Embryonic facial prominence (tissue), 1 donor: ENCODE measurements around the gene CRIM1.
A peak's percentile ranks its signal among the peaks of the same experiment; 100 is the strongest.
"Not testable (repeated sequence)": the region's sequence is repeated elsewhere in the genome, so short reads cannot be mapped to it uniquely, and the experiment has no call there.

Experiments
- DNase-seq: peaks from one replicate; pipeline ENCODE4 v3.0.0-alpha.2; 2016; ENCODE audit errors: extremely low spot score

Gene CRIM1

DNA sequence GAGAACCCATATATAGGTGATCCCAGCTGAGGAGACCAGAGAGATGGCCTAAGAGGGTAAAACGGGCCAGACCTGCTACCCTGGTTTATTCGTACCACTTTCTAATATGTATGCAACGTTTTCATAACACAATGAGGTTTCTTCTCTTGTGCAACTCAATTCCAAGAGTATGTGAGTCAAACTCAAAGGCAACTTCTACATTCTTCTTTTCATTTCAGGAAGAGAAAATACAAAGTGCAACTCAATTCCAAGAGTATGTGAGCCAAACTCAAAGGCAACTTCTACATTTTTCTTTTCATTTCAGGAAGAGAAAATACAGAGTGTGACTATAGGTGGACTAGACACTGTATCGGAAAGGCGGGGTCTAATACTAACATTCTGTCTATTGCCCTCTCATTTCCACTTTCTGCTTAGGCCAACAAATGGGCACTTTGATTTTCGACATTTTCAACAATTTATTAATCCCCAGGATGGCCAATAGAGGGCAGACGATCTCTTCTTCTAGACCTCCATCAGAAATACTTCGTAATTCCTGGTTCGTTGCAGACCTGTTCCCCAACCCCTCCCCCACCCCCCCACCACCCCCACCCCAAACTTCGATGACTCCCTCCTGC is 3.7 kb upstream of the CRIM1 start:
- peak; percentile 40 for DNase-seq

DNA sequence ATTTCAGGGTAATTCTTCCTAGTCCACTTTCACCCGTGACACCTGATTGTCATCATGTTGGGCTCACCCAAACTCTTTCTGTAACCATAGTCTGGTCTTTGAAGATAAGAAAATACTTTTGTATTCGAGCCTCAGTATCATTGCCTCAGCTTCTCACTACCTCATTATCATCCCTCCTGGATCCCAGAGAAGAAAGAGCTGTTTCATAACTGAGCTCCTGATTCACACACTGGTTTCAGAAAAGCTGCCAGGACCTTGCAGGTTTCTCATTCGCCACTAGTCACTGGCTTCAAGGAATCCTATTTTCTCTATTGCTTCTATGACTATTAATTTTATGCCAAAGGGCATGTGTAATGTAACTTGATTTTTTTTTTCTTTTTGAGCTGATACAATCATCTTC is 2.9 kb upstream of the CRIM1 start:
- no peak for DNase-seq

DNA sequence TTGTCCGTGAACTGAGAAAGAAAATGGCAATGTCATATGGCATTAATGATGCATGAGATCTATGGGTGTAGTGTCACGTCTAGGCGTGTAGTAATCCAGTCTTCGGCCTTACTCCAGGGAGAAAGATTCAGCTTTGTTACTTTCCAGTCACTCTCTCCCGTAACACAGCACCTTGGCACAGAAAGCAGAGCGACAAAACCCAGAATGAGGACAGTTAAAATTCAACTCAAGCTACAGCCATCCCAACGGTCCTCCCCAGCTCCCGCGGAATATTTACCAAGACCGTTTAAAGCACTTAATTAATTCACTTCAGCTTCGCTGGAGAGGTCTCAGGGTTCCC is 797 bp upstream of the CRIM1 start:
- no peak for DNase-seq

GRCh38 chr2:36355890-36356297 is 316 bp downstream of the CRIM1 start:
- DNase-seq: peak; percentile 36

DNA sequence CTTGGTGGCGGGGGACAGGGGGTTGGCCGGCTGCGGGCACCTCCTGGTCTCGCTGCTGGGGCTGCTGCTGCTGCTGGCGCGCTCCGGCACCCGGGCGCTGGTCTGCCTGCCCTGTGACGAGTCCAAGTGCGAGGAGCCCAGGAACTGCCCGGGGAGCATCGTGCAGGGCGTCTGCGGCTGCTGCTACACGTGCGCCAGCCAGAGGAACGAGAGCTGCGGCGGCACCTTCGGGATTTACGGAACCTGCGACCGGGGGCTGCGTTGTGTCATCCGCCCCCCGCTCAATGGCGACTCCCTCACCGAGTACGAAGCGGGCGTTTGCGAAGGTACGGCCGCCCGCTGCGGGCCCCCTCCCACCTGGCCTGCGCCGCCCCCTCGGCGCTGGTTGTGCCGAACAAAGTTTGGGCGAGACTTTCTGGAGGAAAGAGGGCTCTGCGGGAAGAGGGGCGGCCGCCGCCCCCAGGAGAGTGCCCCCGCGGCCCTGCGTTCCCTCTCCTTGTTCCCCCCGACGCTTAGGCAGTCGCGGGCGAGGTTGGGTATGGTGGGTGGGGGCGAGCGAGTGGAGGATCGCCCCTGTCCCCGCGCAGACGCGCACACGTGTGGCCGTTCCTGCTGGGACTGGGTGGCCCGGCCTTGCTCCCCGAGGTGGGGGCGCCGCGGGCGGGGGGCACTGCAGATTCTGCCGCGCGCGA is 866 bp downstream of the CRIM1 start:
- DNase-seq: no peak

- no peak for DNase-seq
Measured at GRCh38 chr2:36356990-36357846, 1.6 kb downstream of the CRIM1 start.

DNA sequence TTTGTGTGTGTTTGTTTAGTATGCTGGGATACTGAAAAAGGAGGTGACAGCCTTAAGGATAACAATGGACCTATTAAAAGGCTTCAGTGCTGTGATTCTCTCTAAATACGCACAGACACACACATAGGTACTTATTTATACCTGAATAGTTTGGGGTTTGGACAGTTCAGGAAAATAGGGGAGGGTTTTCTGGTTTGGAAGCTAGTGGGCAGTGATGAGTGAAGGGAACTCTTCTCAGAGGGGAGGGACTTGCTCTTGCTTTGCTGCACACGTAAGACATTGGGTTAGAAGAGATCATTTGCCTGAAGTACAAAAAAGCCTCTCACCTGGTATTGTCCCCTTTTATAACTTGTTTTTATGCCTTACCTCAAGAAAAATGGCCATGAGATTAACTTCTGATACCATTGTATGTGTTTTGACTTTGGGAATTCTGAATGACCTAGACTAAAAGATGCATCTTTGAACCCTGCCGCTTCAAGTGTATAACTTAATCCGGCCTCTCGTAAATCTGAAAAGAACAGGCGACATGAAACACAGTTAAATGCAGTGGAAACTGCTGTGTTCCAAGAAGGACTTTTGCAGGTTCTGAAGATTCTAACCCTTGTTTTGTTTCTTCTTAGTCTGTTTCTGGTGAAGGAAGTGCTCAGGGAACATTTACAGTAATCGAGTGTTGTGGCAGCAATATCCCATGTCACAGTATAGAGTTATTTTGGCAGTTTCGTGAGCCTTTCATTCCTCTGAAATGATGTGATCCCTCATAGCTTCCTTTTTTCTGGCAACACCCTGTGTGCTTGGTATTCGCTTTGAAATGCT is 2.5 kb downstream of the CRIM1 start:
- DNase-seq: peak; percentile 59

DNA sequence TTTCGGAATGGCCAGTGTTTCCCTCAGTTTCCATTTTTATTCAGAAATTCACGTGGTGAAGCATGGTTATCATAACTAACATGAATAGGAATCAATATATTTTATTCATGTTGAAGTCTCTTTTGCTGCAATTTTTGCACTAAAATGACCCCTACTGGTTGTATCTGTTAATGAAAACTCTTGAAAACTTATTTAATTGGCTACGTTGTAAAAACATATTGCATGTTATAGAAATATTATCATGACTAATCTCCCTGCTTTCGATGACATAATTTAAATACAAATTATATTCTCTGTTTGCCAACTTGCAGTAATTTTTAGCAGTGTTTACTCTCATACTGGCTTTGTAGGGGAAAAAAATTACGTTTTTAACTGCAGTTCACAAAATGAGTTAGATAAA is 3.5 kb downstream of the CRIM1 start:
- DNase-seq: no peak

- no peak for DNase-seq
Measured at GRCh38 chr2:36360063-36360462, 4.5 kb downstream of the CRIM1 start.

DNA sequence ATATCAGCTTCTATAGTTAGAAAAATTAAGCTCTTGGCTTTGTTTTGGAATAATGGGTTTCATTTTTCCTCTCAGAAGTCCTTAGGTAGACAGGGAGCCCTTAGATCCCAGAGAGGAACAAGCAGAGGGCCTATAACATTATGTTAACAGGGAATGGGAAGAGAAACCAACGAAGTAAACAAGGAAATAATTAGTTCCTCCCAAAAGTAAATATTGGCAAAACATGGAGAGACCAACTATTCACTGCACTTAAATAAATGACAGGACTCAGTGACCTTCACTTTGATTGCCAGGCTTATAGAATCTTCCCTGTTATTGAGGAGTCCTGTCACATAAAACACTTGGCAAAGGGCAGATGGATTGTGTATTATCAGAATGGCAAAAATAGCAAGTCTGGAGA is 5.3 kb downstream of the CRIM1 start:
- no peak for DNase-seq

- DNase-seq: no peak
Measured at GRCh38 chr2:36361396-36361795, 5.8 kb downstream of the CRIM1 start.

GRCh38 chr2:36362291-36362690 is 6.7 kb downstream of the CRIM1 start:
- DNase-seq: no peak

DNA sequence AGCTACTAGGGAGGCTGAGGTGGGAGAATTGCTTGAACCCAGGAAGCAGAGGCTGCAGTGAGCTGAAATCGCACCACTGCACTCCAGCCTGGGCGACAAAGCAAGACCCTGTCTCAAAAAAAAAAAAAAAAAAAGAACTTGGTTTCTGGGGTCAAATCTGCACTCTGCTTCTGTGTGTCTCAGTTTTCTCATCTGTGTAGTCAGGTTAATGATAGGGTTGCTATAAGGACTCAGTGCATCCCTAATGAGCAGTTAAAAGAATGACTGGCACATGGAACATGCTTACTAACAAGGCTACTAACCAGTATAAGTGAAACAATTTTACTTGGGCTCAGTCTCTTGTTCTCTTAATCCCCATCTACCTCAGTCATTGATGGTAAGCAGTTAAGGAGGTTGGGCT is 7.5 kb downstream of the CRIM1 start:
- DNase-seq: not testable (repeated sequence)

GRCh38 chr2:36366491-36367120 is 11.0 kb downstream of the CRIM1 start:
- DNase-seq: no peak

DNA sequence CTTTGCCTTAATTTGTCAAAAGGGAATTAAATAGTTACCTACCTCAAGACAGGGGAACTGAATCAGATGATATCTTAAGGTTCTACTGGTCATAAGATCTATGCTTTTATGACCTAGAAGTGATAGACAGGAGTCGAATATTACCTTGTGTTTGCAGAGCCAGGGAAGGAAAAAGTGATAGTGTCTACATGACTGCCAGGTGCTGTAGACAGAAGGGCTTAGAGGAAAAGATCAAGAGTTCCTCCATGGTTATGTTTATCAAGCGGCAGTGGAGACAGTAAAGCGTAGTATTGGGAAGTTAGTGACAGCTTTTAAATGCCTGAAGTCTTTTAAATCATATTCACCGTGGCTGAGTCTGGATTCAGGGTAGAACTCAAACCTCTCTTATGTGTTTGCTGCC is 11.9 kb downstream of the CRIM1 start:
- DNase-seq: no peak

DNA sequence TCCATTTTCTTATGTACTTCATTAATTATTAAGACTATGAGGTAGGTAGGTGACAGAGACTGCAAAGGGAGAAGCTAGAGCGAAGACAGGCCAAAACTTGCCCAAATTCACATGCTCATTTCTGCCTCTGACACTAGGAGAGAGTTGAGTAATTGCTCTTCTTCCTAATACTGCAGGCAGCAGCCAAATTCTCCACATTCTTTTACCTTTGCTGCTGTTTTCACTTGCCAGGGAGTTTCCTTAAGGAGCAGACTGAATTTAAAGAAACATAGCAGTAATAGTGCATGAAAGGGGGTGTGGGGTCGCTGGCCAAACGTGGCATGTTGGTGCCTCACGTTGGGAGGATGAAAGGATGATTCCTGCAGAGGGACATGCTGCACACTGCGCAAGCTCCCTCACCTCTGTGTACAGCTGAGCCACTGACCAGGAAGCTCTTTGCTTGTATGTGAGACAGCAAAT is 12.3 kb downstream of the CRIM1 start:
- no peak for DNase-seq

- no peak for DNase-seq
Measured at GRCh38 chr2:36368438-36368837, 12.9 kb downstream of the CRIM1 start.

DNA sequence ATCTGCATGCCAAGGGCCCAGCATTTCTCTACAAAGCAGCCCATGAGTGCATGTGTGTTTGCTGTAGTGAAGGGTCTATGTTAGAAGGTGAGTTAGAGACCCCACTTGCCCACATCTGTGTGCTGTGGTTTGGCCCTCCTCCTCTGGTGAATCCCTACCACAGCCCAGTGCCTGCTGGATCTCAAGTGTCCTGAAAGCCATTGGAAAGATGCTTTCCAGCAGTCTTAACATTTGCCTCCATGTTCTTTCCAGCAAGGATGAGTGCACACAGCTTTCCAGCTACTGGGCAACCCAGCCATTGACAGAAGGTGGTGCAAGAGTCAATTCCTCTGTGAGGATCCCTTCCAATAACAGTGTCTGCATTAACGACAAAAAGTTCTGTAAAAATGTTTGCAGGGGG is 13.6 kb downstream of the CRIM1 start:
- no peak for DNase-seq

GRCh38 chr2:36369716-36370115 is 14.1 kb downstream of the CRIM1 start:
- DNase-seq: no peak

- DNase-seq: no peak
Measured at GRCh38 chr2:36370281-36370680, 14.7 kb downstream of the CRIM1 start.

- DNase-seq: no peak
Measured at GRCh38 chr2:36371070-36371874, 15.7 kb downstream of the CRIM1 start.
